ENCODE results near the gene CAMK1D. TPM values are rescaled to one million over a fixed set of nuclear protein-coding genes. Genes with fewer than 3 reads are reported as not detected.
"Not testable (repeated sequence)": the region's sequence is repeated elsewhere in the genome, so short reads cannot be mapped to it uniquely, and the experiment has no call there.

CAMK1D gene
- total RNA-seq, 1 donor from 2014 or later = 8.7 TPM

DNA sequence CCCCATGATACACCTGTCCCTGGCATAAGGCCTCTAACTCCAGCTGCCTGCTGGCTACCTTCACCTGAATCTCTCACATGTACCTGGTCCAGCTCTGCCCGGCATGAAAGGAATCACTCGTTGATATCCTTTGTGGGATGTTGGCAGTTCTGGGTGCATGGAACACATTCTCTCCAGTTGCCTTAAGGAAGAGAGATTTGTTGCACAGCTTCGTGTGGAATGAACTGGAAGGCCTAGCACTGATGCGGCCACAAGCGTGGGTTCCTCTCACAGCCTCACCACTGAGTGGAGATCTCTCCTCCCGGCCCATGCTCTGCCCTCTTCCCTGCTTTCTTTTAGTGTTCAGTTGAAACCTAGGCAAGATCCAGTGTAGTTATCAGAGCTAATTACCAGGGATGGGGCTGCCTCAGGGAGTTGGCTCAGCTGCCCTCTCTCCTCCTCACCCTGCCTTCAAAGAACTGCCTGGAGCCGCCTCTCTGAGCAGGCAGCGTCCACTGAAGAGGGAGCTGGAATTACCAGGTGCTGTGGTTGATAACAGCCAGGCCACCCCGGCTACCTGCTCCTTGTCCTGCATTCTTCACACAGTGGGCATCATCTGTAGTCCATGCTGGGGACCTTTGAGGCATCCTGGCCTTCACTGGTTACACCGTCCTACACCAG is 457.9 kb downstream of the CAMK1D start:
- intact Hi-C loops (cut with micrococcal nuclease) = no loop called here

- intact Hi-C loops (cut with micrococcal nuclease) = no loop called here
Observed at GRCh38 chr10:12808014-12808613, 458.8 kb downstream of the CAMK1D start.

DNA sequence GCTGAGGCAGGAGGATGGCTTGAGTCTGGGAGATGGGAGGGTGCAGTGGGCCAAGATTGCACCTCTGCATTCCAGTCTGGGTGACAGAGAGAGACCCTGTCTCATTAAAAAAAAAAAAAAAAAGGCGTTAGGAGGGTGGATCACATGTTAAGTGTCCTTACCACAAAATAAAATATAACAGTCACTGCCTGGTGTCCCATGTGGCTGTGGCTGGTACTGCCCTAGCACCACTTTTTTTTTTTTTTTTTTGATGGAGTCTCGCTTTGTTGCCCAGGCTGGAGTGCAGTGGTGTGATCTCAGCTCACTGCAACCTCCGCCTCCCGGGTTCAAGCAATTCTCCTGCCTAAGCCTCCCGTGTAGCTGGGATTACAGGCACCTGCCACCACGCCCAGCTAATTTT is 460.7 kb downstream of the CAMK1D start:
- intact Hi-C loops (cut with micrococcal nuclease) = not testable (repeated sequence)

DNA sequence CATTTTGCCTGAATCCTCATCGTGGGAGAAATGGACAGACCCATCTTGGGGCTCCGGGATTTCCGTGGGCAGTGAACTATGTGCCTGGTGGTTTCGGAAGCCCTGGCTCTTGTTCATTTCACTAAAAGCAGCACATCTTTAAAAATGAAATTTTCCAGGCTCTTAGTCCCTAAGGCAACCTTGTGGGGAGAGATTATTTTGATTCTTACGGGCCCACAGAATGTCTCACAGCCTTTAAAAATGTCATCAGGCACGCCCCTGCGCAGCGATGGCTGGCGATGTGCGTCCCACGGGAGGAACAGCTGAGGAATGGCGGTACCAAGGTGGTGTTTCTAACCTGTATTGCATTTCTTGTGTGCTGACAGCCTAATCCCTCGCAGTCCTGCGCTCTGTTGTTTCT is 462.5 kb downstream of the CAMK1D start:
- intact Hi-C loops (cut with micrococcal nuclease) = no loop called here

GRCh38 chr10:12812571-12812970 is 463.2 kb downstream of the CAMK1D start:
- intact Hi-C loops (cut with micrococcal nuclease) = no loop called here

DNA sequence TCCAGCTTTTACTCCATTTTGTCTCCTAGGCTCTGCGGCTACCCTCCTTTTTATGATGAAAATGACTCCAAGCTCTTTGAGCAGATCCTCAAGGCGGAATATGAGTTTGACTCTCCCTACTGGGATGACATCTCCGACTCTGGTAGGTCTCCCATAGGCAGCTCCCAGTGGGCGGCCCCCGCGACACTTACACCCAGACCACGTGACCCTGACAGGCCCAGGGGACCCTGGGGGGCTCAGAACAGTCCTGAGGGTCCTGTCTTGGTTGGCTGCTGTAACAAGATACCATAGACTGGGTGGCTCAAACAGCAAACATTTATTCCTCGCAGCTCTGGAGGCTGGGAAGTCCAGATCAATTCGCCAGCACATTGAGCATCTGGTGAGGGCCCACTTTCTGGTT is 464.8 kb downstream of the CAMK1D start:
- intact Hi-C loops (cut with micrococcal nuclease) = no loop called here

- intact Hi-C loops (cut with micrococcal nuclease) = no loop called here
Observed at GRCh38 chr10:12819071-12819470, 469.7 kb downstream of the CAMK1D start.

- intact Hi-C loops (cut with micrococcal nuclease) = no loop called here
Observed at GRCh38 chr10:12819656-12820055, 470.3 kb downstream of the CAMK1D start.

DNA sequence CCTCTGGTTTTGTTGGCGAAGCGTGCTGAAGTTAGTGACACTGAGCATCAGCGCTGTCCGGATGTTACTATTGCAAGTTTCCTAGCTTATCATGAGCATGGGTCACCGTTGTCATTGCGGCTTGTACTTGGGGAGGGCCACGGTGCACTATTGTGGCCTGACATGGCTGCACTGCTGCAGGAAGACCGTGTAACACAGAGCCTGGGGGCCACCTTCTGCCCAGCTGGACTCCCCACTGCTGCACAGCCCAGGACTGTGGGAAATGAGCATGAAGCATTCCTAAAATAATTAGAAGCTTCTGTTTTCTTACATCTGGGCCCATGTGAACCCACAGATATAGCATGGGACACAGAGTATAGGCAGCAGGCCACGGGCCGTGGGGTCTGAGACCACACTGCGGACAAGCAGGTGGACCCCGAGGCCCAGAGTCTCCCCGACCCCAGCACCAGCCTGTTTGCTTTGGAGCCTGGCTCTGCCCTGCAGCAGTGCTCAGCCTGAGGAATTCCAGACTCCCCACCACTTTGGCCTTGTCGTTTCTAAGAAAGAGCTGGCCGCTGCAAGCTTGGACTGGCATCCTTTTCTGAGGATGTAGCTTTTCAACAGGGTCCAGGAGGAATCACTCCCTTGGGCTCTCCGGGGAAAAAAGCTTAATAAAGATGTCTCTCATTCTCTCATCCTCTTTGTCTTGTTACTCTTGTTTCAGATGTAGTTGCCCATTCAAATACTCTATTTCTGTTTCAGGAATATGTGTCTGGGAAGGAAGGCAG is 473.0 kb downstream of the CAMK1D start:
- intact Hi-C loops (cut with micrococcal nuclease) = no loop called here

DNA sequence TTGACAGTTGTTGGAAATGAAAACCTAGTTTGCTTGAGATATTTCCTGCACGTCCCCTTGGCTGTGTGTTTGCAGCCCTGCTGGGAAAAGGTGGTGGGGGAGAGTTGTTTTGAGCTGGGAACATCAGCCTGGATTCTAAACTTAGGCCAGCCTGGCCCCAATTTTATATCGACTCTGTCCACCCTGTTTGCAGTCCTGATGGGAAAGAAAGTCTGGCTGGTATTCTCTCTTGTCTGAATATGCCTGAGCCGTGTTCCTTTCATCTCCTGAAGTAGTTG is 473.5 kb downstream of the CAMK1D start:
- intact Hi-C loops (cut with micrococcal nuclease) = no loop called here

GRCh38 chr10:12823328-12823727 is 474.0 kb downstream of the CAMK1D start:
- intact Hi-C loops (cut with micrococcal nuclease) = no loop called here

DNA sequence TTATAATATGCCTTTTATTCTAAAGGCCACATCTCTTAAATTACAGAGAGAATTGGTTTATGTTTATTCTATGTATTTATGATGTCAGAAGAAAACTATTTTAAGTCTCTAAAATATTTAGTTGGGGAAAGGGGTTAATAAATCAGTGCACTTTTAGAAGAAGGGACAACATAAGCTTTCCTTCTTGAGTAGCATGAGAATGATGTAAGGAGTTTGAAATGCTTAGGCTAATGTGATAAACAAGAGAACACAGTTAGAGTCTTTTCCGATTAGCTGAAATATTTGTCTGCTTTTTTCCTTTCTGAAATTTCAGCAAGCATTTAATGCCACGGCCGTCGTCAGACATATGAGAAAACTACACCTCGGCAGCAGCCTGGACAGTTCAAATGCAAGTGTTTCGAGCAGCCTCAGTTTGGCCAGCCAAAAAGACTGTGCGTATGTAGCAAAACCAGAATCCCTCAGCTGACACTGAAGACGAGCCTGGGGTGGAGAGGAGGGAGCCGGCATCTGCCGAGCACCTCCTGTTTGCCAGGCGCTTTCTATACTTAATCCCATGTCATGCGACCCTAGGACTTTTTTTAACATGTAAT is 476.0 kb downstream of the CAMK1D start:
- intact Hi-C loops (cut with micrococcal nuclease) = no loop called here

DNA sequence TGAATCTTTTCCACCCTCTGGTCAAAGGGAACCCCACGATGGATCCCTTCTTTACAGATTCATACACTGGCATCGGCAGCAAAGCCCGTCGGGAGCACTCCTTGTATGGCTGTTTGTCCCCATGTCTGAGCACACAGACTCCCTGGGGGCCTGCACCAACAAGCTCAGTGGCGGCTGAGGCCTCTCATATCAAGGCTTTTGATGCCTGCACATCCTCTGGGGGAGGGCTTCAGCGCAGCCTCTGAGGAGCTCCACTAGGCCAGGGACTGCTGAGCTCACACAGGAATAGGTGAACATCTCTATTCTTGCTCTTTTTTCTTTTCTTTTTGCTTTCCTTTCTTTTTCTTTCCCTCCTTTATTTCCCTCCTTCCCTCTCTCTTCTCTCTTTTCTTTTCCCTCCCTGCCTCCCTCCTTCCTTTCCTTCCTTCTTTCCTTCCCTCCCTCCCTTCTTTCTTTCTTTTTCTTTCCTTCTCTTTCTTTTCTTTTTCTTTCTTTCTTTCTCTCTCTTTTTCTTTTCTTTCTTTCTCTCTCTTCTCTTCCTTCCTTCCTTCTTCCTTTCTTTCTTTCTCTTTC is 477.5 kb downstream of the CAMK1D start:
- intact Hi-C loops (cut with micrococcal nuclease) = no loop called here

DNA sequence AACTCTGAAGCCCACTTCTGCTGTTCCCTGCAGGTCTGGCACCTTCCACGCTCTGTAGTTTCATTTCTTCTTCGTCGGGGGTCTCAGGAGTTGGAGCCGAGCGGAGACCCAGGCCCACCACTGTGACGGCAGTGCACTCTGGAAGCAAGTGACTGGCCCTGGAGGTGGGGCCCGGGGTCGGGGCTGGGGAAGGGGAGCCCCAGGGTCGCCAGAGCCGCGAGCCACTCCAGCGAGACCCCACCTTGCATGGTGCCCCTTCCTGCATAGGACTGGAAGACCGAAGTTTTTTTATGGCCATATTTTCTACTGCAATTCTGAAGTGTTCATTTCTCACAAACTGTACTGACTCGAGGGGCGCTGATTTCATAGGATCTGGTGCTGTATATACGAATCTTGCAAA is 479.4 kb downstream of the CAMK1D start:
- intact Hi-C loops (cut with micrococcal nuclease) = no loop called here

GRCh38 chr10:12829831-12830390 is 480.6 kb downstream of the CAMK1D start:
- intact Hi-C loops (cut with micrococcal nuclease) = no loop called here

DNA sequence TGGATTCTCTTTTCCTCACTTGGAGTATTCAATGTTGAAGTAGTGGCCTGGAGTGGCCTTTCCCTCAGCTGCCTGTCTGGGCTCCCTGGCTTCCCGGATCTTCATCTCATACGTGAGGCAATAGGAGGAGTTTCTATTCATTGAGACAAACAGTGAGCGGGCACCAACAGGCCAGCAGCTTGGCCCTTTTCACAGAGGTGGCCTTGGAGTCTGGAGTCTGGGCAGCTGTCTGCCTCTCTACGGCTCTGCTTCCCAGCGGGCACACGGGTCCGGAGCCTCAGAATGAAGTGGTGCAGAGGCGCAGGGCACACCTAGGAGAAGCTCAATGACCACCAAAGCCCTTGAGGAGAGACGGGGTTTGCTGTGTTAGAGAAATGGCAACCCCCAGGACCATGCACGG is 482.7 kb downstream of the CAMK1D start:
- intact Hi-C loops (cut with micrococcal nuclease) = no loop called here

DNA sequence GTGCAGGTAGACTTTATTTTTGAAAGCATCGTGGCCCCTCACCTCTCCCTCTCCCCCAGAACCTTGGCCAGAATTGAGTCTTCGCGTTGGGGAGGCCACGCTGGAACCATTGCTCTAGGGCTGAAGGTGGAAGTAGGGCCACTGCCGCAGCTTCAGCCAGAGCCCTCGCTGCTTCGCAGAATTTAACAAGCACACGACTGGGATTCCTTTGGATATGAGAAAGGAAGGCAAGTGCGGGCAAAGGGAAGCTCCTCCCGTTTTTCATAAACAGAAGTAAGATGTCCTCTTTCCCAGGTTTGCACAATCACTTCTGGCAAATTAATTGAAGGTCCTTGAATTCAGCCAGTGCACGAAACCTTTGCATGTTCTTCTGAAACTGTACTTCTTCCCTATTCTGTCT is 484.1 kb downstream of the CAMK1D start:
- intact Hi-C loops (cut with micrococcal nuclease) = no loop called here

DNA sequence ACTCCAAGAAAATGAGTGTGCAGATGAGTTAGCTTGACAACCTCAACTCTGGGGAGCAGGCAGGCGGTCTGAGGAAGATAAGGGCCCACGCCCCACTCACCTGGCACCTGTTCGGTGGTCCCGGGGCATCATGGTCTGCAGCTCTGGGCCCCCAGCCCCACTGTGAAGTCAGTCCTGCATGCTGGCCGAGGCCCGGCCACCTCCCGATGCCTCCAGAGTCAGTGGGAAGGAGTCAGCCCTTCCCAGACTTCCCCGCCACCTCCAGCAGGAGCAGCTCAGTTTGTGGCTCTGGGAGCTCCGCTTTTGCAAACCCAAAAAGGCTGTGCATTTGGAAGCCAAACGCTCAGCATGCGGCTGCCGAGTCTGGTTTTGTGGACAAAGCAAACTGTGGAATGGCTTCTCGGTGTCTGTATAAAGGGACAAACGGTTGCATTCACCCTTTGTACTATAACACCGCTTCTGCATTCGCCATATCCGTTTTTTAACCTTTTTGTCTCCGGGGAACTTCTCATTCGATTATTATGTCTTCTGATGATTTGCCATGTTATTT is 484.8 kb downstream of the CAMK1D start:
- intact Hi-C loops (cut with micrococcal nuclease) = no loop called here

GRCh38 chr10:12834721-12835120 is 485.4 kb downstream of the CAMK1D start:
- intact Hi-C loops (cut with micrococcal nuclease) = no loop called here

- intact Hi-C loops (cut with micrococcal nuclease) = no loop called here
Observed at GRCh38 chr10:12835709-12836108, 486.4 kb downstream of the CAMK1D start.

- intact Hi-C loops (cut with micrococcal nuclease) = no loop called here
Observed at GRCh38 chr10:12838366-12838765, 489.0 kb downstream of the CAMK1D start.
